A549 (cell line): ENCODE data around the gene SPINT1. TPM values are rescaled to one million over a fixed set of nuclear protein-coding genes. Genes with fewer than 3 reads are reported as not detected.

Source experiments
- ATAC-seq, 2 experiments: fragments of 200-7000 bp in 1 of 2; fragments of >200 bp in 1 of 2; cut with Nextera tagmentation in 1 of 2; cut with Tn5 transposase in 1 of 2; 3 replicates each; pipeline versions ENCODE4 v1.8.0 to v1.9.1; 2018 to 2020; ENCODE audit warnings: mild to moderate bottlenecking in 1 of 2, moderate library complexity in 1 of 2
- CTCF ChIA-PET: fragments of 300-600 bp; sonication (Branson Sonifier 250); formaldehyde crosslinking; extraction: SDS; loops from one replicate; lab custom pipeline; 2021; ENCODE audit warnings: antibody characterized with exemption, inconsistent platforms; lab: Yijun Ruan, JAX
- POLR2A ChIA-PET: fragments of 350-600 bp; formaldehyde crosslinking; extraction: SDS; loops from one replicate; lab custom pipeline; 2021; ENCODE audit warnings: antibody characterized with exemption, inconsistent platforms; lab: Yijun Ruan, JAX
- DNase-seq, 2 experiments: peaks; one replicate each; pipeline versions ENCODE4 v3.0.0 to v3.0.0-alpha.2; 2011 to 2016; ENCODE audit warnings: low read depth in 1 of 2, low spot score in 1 of 2
- FAIRE-seq: peaks from 2 replicates; lab custom pipeline; 2011; peaks lifted over from hg19 to GRCh38; lab: Jason Lieb, UNC
- H3K27ac ChIP-seq, 2 experiments: fragments of >200 bp; sonication (Bioruptor Twin); formaldehyde crosslinking; 3 replicates each; pipeline ENCODE4 v1.5.1; 2016 to 2017
- H3K4me1 ChIP-seq: fragments of >200 bp; sonication (Bioruptor Twin); formaldehyde crosslinking; 3 replicates; pipeline ENCODE4 v1.6.1; 2016
- H3K4me2 ChIP-seq: fragments of >200 bp; sonication (Bioruptor Twin); formaldehyde crosslinking; 3 replicates; pipeline ENCODE4 v1.6.1; 2016
- H3K4me3 ChIP-seq: fragments of >200 bp; sonication (Bioruptor Twin); formaldehyde crosslinking; 3 replicates; pipeline ENCODE4 v1.5.1; 2016
- H3K9me3 ChIP-seq: fragments of >200 bp; sonication (Bioruptor Twin); formaldehyde crosslinking; 3 replicates; pipeline ENCODE4 v1.6.1; 2016
- BCL3 ChIP-seq: fragments of >200 bp; sonication (Bioruptor Twin); formaldehyde crosslinking; IDR thresholded peaks from 3 replicates; pipeline ENCODE4 v1.6.1; 2016
- BHLHE40 ChIP-seq: IDR thresholded peaks from 2 replicates; pipeline ENCODE4 v1.6.1; 2012; ENCODE audit warnings: low read depth, low read length, inconsistent platforms
- CTCF ChIP-seq: fragments of >200 bp; sonication (Bioruptor Twin); formaldehyde crosslinking; IDR thresholded peaks from 3 replicates; pipeline ENCODE4 v1.5.1; 2016
- E2F6 ChIP-seq: IDR thresholded peaks from 2 replicates; pipeline ENCODE4 v1.6.1; 2012; ENCODE audit warnings: low read depth, borderline replicate concordance
- EHMT2 ChIP-seq: fragments of 200-600 bp; sonication (generic); IDR thresholded peaks from 2 replicates; pipeline ENCODE4 v1.6.1; 2016; ENCODE audit warnings: antibody characterized with exemption, low read depth, mild to moderate bottlenecking, moderate library complexity
- EP300 ChIP-seq, 2 experiments: fragments of >200 bp; sonication (Bioruptor Twin); formaldehyde crosslinking; IDR thresholded peaks; 2 replicates in 1 of 2; 3 replicates in 1 of 2; pipeline ENCODE4 v1.6.1; 2016 to 2017
- GATA3 ChIP-seq: IDR thresholded peaks from 2 replicates; pipeline ENCODE4 v1.6.1; 2012; ENCODE audit warnings: borderline replicate concordance
- HDAC2 ChIP-seq: fragments of 200-600 bp; sonication (generic); IDR thresholded peaks from 2 replicates; pipeline ENCODE4 v1.6.1; 2016
- HOXA7 ChIP-seq: fragments of 250-450 bp; sonication (Bioruptor Pico); IDR thresholded peaks from 2 replicates; pipeline ENCODE4 v1.5.0; 2020; ENCODE audit warnings: mild to moderate bottlenecking, moderate library complexity
- JUN ChIP-seq, 2 experiments: fragments of >200 bp; sonication (Bioruptor Twin); formaldehyde crosslinking; IDR thresholded peaks; 2 replicates in 1 of 2; 3 replicates in 1 of 2; pipeline ENCODE4 v1.6.1; 2016 to 2017
- MAX ChIP-seq: IDR thresholded peaks from 2 replicates; pipeline ENCODE4 v1.6.1; 2012
- MAZ ChIP-seq: fragments of 150-350 bp; IDR thresholded peaks from 2 replicates; pipeline ENCODE4 v1.6.1; 2014; ENCODE audit warnings: antibody characterized with exemption, low read depth, low read length, borderline replicate concordance
- MYC ChIP-seq: IDR thresholded peaks from 2 replicates; pipeline ENCODE4 v1.6.1; 2012; ENCODE audit warnings: mild to moderate bottlenecking, inconsistent platforms, low read length, improper control_type of control experiment, borderline replicate concordance
- NFE2L2 ChIP-seq: fragments of 150-350 bp; conservative IDR thresholded peaks from 2 replicates; pipeline ENCODE4 v1.6.1; 2014; ENCODE audit warnings: low read length
- NPAS2 ChIP-seq: fragments of 250-450 bp; sonication (Bioruptor Pico); IDR thresholded peaks from 2 replicates; pipeline ENCODE4 v1.8.0; 2022; ENCODE audit warnings: mild to moderate bottlenecking, moderate library complexity, borderline replicate concordance
- POLR2AphosphoS2 ChIP-seq: conservative IDR thresholded peaks from 2 replicates; pipeline ENCODE4 v1.6.1; 2012; ENCODE audit warnings: low read length, improper control_type of control experiment, inconsistent platforms
- RARB ChIP-seq: fragments of 250-450 bp; sonication (Bioruptor Pico); IDR thresholded peaks from 2 replicates; pipeline ENCODE4 v1.8.0; 2021; ENCODE audit warnings: mild to moderate bottlenecking, moderate library complexity
- TP53 ChIP-seq: fragments of 250-450 bp; sonication (Bioruptor Pico); IDR thresholded peaks from 2 replicates; pipeline ENCODE4 v1.5.0; 2021; ENCODE audit warnings: mild to moderate bottlenecking, moderate library complexity
- ZSCAN20 ChIP-seq: fragments of 250-450 bp; sonication (Bioruptor Pico); IDR thresholded peaks from 2 replicates; pipeline ENCODE4 v1.8.0; 2022; ENCODE audit warnings: mild to moderate bottlenecking, moderate library complexity
- WGBS: methylation state at CpG from one replicate; pipeline ENCODE4 v1.1.6; 2017; ENCODE audit errors: missing lambda C conversion rate; 5-methylcytosine and 5-hydroxymethylcytosine counted together
- polyA plus RNA-seq, 4 experiments: library from polyadenylated mRNA; depleted of rRNA in 3 of 4; stranded (reverse); fragments of >200 nt; fragmentation: RNase III in 1 of 4; extraction: RNeasy Plus Mini Kit Qiagen cat#74134 plus additional on column Dnase treatment in 1 of 4; gene quantifications; 2 replicates in 3 of 4; 3 replicates in 1 of 4; pipeline ENCODE4 v1.2.3, GENCODE V29; 2011 to 2017
- TF ChIP-seq, protein P1 (sequence below): fragments of 250-450 bp; sonication (Bioruptor Pico); IDR thresholded peaks from 2 replicates; pipeline ENCODE4 v1.5.0; 2021; ENCODE audit warnings: mild to moderate bottlenecking, moderate library complexity, borderline replicate concordance

SPINT1 gene
- polyA plus RNA-seq, 2 of the 4 experiments (the other 2 are of a cell fraction) = 0.79 to 0.80 TPM

- Histone ChIP-seq H3K4me3 (peak overlapping the region; percentile 79), H3K4me2 (peak overlapping the region; percentile 98), H3K27ac (peak overlapping the region; percentile 88 to 91), H3K9me3 (no peaks in the 10 kb centered on the region), H3K4me1 (peaks cover 12% of the 10 kb centered on the region)
- ChIA-PET CTCF (interaction anchor here (0.8 to 13.7 kb wide), 33 partner anchors 10 to 291 kb away, joined by 3 to 254 read pairs (median 4); partner anchors contain the start of genes DNAJC17, PPP1R14D, RHOV and ZFYVE19), POLR2A (interaction anchor here (0.5 to 2.6 kb wide), 9 partner anchors 21 to 148 kb away, joined by 3 to 19 read pairs (median 5); partner anchors contain the start of gene RHOV)
- TF ChIP-seq BHLHE40 (no peak), JUN (IDR thresholded peaks at IDR 0.05) (0 out of 5 replicates have a peak, but pooled peaks of 1 of the 2 experiments have one; percentile 5), CTCF (peak; percentile 20; the same call in 1 of the 3 replicates), NPAS2 (CRISPR knock-in tag) (no peak), MAZ (no peak), ZSCAN20 (CRISPR knock-in tag) (no peak), HOXA7 (no peak), EP300 (IDR thresholded peaks at IDR 0.05) (no peak), E2F6 (peak; percentile 45; the same call in 1 of the 2 replicates), MAX (peak; percentile 43; the same call in 1 of the 2 replicates), NFE2L2 (no peak), BCL3 (0 out of 3 replicates have a peak, but pooled peaks have one; percentile 2)
- peak; percentile 73 to 76 for DNase-seq
- ATAC-seq = peak; percentile 84 to 87
- WGBS = 8% methylated on average over 11 of the region's 33 CpGs
- FAIRE-seq = no peak
Measured at GRCh38 chr15:40894681-40895448, 51.0 kb downstream of the SPINT1 start.

GRCh38 chr15:40899536-40900207 lies 55.8 kb downstream of the SPINT1 start:
- no peak for FAIRE-seq
- Histone ChIP-seq H3K4me2 (no peak overlapping the region), H3K4me3 (no peak overlapping the region), H3K27ac (no peak overlapping the region), H3K4me1 (peaks cover 9% of the 10 kb centered on the region; the same call in 2 of the 3 replicates), H3K9me3 (no peaks in the 10 kb centered on the region)
- no peak for TF ChIP-seq MYC
- no peak for TF ChIP-seq EHMT2
- TF ChIP-seq, protein P1, sequence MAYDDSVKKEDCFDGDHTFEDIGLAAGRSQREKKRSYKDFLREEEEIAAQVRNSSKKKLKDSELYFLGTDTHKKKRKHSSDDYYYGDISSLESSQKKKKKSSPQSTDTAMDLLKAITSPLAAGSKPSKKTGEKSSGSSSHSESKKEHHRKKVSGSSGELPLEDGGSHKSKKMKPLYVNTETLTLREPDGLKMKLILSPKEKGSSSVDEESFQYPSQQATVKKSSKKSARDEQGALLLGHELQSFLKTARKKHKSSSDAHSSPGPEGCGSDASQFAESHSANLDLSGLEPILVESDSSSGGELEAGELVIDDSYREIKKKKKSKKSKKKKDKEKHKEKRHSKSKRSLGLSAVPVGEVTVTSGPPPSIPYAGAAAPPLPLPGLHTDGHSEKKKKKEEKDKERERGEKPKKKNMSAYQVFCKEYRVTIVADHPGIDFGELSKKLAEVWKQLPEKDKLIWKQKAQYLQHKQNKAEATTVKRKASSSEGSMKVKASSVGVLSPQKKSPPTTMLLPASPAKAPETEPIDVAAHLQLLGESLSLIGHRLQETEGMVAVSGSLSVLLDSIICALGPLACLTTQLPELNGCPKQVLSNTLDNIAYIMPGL (CRISPR knock-in tag) = no peak
- no peak for TF ChIP-seq GATA3
- no peak for TF ChIP-seq HOXA7
- TF ChIP-seq POLR2AphosphoS2 = no peak
- TF ChIP-seq TP53 (CRISPR knock-in tag) = no peak
- TF ChIP-seq HDAC2 = no peak
- TF ChIP-seq RARB = no peak
- no peak for ATAC-seq
- no peak for DNase-seq
- ChIA-PET CTCF (interaction anchor here (1.1 to 13.7 kb wide), 7 partner anchors 8 to 286 kb away, joined by 3 to 254 read pairs (median 4); partner anchors contain the start of gene DLL4), POLR2A (interaction anchor here (0.6 kb wide), 1 partner anchor 74 kb away, joined by 5 read pairs; no protein-coding TSS in a partner anchor)
- 76% methylated on average over 5 of the region's 33 CpGs for WGBS
